22Rv1 (cell line): ENCODE data around the gene PPM1H.

Source experiments
- ZFX ChIP-seq: fragments of 450-650 bp; IDR thresholded peaks from 2 replicates; pipeline ENCODE4 v1.6.1; 2017; ENCODE audit warnings: antibody characterized with exemption, borderline replicate concordance
- TF ChIP-seq, protein P1 (sequence below): fragments of 450-650 bp; IDR thresholded peaks from 2 replicates; pipeline ENCODE4 v1.5.1; 2017; ENCODE audit warnings: mild to moderate bottlenecking

- TF ChIP-seq, protein P1, sequence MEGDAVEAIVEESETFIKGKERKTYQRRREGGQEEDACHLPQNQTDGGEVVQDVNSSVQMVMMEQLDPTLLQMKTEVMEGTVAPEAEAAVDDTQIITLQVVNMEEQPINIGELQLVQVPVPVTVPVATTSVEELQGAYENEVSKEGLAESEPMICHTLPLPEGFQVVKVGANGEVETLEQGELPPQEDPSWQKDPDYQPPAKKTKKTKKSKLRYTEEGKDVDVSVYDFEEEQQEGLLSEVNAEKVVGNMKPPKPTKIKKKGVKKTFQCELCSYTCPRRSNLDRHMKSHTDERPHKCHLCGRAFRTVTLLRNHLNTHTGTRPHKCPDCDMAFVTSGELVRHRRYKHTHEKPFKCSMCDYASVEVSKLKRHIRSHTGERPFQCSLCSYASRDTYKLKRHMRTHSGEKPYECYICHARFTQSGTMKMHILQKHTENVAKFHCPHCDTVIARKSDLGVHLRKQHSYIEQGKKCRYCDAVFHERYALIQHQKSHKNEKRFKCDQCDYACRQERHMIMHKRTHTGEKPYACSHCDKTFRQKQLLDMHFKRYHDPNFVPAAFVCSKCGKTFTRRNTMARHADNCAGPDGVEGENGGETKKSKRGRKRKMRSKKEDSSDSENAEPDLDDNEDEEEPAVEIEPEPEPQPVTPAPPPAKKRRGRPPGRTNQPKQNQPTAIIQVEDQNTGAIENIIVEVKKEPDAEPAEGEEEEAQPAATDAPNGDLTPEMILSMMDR = no peak
- no peak for TF ChIP-seq ZFX
These were observed 100.5 kb downstream of the PPM1H start for GRCh38 chr12:62834406-62834805.
